ENCODE data around the gene HRAS. TPM values are rescaled to one million over a fixed set of nuclear protein-coding genes. Genes with fewer than 3 reads are reported as not detected.

The HRAS gene
- total and polyA plus RNA-seq, 4 donors = 4.7 to 17.4 (median 10.9) TPM

DNA sequence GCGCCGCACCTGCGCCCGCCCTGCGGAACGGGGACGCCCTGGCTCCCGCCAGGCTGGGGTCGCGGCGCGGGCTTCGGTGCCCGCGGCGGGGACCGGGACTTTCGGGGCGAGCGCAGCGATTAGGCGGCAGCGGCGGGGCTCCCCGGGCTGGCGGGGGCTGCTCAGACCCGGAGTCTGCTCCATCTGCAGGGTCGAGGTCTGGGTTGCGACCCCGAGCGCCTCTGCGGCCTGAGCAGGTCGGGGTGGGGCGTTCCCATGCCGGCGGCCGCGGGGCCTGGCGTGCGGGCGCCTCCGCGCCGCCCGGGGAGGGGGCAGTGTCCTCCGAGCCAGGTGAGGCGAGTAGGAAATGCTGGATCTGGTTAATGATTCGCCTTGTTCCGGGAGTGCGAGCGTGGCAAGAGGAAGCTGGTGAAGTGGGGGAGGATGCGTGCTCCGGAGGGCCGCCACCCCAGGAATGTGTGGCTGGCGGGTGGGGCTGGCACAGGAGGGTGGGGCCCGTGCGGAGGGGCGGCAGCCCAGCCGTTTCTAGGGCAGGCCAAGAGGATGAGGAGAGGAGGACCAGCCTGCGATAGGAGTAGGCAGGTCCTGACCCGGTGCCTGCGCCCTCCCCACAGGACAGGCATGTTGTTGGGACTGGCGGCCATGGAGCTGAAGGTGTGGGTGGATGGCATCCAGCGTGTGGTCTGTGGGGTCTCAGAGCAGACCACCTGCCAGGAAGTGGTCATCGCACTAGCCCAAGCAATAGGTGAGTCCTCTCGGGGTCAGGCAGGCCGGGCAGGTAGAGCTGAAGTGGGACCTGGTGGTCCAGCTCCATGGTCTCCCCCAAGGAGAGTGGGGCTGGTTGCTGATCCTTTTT is 26.0 kb upstream of the HRAS start:
- Histone ChIP-seq H3K4me1 (ENCODE audit: control insufficient read depth in 4 of 4, insufficient read depth in 4 of 4, low read length in 3 of 4) (peaks cover 17 to 30% (median 22%) of the 10 kb centered on the region in 4 donors), H3K4me3 (ENCODE audit: low read depth in 1 of 3, low read length in 3 of 3) (peak overlapping the region; percentile 7 to 95 (median 60)), H3K9me3 (ENCODE audit: control insufficient read depth in 4 of 4, low read length in 3 of 4) (no peaks in the 10 kb centered on the region), H3K27me3 (ENCODE audit: control insufficient read depth in 4 of 4, insufficient read depth in 4 of 4, low read length in 3 of 4) (no peaks in the 10 kb centered on the region), H3K27ac (ENCODE audit: low read depth in 1 of 2, low read length in 2 of 2) (peak overlapping the region; percentile 49 to 93), H3K9ac (ENCODE audit: low read depth in 1 of 2, low read length in 2 of 2) (peak overlapping the region in 1 of 2 donors; percentile 51), H3K36me3 (ENCODE audit: control insufficient read depth in 4 of 4, insufficient read depth in 3 of 4, low read depth in 1 of 4, low read length in 3 of 4) (peaks cover 0 to 8% (median 6%) of the 10 kb centered on the region in 4 donors)
- TF ChIP-seq SP1 (IDR thresholded peaks at IDR 0.05) = peak; percentile 66
- TF ChIP-seq EGR1 (IDR thresholded peaks at IDR 0.05; ENCODE audit: low read depth in 2 of 2) = peak in 1 of 2 donors; percentile 28
- peak in 1 of 2 donors; percentile 12 for TF ChIP-seq RAD21 (IDR thresholded peaks at IDR 0.05)
- TF ChIP-seq, protein P1, sequence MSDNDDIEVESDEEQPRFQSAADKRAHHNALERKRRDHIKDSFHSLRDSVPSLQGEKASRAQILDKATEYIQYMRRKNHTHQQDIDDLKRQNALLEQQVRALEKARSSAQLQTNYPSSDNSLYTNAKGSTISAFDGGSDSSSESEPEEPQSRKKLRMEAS (IDR thresholded peaks at IDR 0.05) = peak; percentile 20
- TF ChIP-seq, protein P2, sequence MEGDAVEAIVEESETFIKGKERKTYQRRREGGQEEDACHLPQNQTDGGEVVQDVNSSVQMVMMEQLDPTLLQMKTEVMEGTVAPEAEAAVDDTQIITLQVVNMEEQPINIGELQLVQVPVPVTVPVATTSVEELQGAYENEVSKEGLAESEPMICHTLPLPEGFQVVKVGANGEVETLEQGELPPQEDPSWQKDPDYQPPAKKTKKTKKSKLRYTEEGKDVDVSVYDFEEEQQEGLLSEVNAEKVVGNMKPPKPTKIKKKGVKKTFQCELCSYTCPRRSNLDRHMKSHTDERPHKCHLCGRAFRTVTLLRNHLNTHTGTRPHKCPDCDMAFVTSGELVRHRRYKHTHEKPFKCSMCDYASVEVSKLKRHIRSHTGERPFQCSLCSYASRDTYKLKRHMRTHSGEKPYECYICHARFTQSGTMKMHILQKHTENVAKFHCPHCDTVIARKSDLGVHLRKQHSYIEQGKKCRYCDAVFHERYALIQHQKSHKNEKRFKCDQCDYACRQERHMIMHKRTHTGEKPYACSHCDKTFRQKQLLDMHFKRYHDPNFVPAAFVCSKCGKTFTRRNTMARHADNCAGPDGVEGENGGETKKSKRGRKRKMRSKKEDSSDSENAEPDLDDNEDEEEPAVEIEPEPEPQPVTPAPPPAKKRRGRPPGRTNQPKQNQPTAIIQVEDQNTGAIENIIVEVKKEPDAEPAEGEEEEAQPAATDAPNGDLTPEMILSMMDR (IDR thresholded peaks at IDR 0.05; ENCODE audit: low read depth, low read length, missing input control) = no peak
- TF ChIP-seq YY1 (IDR thresholded peaks at IDR 0.05) = no peak
- TF ChIP-seq TAF1 (conservative IDR thresholded peaks at IDR 0.05) = no peak
- no peak for TF ChIP-seq JUND (IDR thresholded peaks at IDR 0.05)
- TF ChIP-seq GABPA (IDR thresholded peaks at IDR 0.05 in 1 of 2, conservative IDR thresholded peaks at IDR 0.05 in 1 of 2) = peak in 1 of 2 donors; percentile 61
- peak in 1 of 2 donors; percentile 34 for TF ChIP-seq HNF4A (conservative IDR thresholded peaks at IDR 0.05)
- WGBS = 6% methylated on average over 67 of the region's 67 CpGs
- DNase-seq (ENCODE audit: low spot score) = peak; percentile 64

DNA sequence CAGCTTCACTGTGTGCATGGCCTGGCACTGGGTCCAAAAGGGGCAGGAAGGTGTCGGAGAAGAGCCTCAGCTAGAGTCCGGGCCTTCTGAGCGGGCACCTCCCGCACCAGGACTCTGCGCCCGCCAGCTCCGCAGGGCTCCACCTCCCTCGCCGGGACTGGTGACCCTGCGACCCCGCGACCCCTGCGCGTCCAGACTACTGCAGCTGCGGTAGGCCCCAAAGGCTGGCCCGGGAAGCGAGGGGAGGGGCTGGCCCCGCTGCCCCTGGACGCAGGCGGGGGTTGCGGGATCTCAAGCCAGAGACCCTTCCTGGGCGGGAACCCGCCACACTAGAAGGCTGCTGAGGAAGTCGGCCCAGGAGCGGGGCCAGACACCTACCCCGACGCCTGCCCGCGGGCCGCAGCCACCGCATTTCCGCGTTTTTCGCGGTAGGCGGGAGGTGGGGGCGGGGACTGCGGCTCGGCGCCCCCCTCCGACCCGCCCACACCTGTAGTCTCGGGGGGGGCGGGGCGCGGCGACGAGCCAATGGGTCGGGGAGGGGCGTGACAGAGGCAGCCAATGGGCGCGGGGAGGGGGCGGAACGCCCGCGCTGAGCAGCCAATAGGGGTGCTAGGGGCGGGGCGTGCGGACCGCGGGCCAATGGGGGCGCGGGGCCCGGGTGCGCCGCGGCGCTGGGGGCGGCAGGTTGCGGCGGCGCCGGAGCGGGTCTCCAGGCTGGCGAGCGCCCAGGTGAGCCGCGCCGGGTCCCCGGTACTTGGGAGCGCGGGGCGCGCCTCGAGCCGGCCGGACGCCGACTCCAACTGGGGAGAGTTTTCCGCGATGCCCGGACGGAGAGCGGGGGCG is 25.1 kb upstream of the HRAS start, which contains the start of the genes LMNTD2 and RASSF7:
Gene LMNTD2, minus strand, starts transcription at position 434 of the 843 bp plus-strand sequence. Its CDS starts 22 bp downstream, at position 412.
Gene RASSF7, plus strand, starts transcription at position 666 of the 843 bp plus-strand sequence. CDS start 799 bp downstream, outside the sequence.
- WGBS = 2% methylated on average over 95 of the region's 95 CpGs
- peaks cover 17 to 30% (median 22%) of the 10 kb centered on the region in 4 donors for H3K4me1 ChIP-seq (ENCODE audit: control insufficient read depth in 4 of 4, insufficient read depth in 4 of 4, low read length in 3 of 4)
- TF ChIP-seq, protein P3, sequence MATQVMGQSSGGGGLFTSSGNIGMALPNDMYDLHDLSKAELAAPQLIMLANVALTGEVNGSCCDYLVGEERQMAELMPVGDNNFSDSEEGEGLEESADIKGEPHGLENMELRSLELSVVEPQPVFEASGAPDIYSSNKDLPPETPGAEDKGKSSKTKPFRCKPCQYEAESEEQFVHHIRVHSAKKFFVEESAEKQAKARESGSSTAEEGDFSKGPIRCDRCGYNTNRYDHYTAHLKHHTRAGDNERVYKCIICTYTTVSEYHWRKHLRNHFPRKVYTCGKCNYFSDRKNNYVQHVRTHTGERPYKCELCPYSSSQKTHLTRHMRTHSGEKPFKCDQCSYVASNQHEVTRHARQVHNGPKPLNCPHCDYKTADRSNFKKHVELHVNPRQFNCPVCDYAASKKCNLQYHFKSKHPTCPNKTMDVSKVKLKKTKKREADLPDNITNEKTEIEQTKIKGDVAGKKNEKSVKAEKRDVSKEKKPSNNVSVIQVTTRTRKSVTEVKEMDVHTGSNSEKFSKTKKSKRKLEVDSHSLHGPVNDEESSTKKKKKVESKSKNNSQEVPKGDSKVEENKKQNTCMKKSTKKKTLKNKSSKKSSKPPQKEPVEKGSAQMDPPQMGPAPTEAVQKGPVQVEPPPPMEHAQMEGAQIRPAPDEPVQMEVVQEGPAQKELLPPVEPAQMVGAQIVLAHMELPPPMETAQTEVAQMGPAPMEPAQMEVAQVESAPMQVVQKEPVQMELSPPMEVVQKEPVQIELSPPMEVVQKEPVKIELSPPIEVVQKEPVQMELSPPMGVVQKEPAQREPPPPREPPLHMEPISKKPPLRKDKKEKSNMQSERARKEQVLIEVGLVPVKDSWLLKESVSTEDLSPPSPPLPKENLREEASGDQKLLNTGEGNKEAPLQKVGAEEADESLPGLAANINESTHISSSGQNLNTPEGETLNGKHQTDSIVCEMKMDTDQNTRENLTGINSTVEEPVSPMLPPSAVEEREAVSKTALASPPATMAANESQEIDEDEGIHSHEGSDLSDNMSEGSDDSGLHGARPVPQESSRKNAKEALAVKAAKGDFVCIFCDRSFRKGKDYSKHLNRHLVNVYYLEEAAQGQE (IDR thresholded peaks at IDR 0.05) = no peak
- TF ChIP-seq SP1 (IDR thresholded peaks at IDR 0.05) = peak; percentile 45
- H3K27me3 ChIP-seq (ENCODE audit: control insufficient read depth in 4 of 4, insufficient read depth in 4 of 4, low read length in 3 of 4) = no peaks in the 10 kb centered on the region
- peaks cover 0 to 8% (median 6%) of the 10 kb centered on the region in 4 donors for H3K36me3 ChIP-seq (ENCODE audit: control insufficient read depth in 4 of 4, insufficient read depth in 3 of 4, low read depth in 1 of 4, low read length in 3 of 4)
- peak within 1 kb of the TSS; percentile 1 to 51 for H3K9ac ChIP-seq (ENCODE audit: low read depth in 1 of 2, low read length in 2 of 2)
- H3K9me3 ChIP-seq (ENCODE audit: control insufficient read depth in 4 of 4, low read length in 3 of 4) = no peaks in the 10 kb centered on the region
- peak within 1 kb of the TSS; percentile 65 to 95 (median 67) for H3K4me3 ChIP-seq (ENCODE audit: low read depth in 1 of 3, low read length in 3 of 3)
- peak; percentile 97 for DNase-seq (ENCODE audit: low spot score)
- peak within 1 kb of the TSS; percentile 88 to 93 for H3K27ac ChIP-seq (ENCODE audit: low read depth in 1 of 2, low read length in 2 of 2)

All from liver (tissue), 9 donors.